K562 (cell line): ENCODE data around the gene CCDC69. TPM values are rescaled to one million over a fixed set of nuclear protein-coding genes. Genes with fewer than 3 reads are reported as not detected.

Source experiments
- ATAC-seq: fragments of 200-7000 bp; cut with Tn5 transposase; 3 replicates; pipeline ENCODE4 v1.9.1; 2020; ENCODE audit warnings: moderate library complexity
- BruUV-seq: library from RNA; stranded (reverse); fragments of 400-500 nt; replicated peaks from 2 replicates; lab custom pipeline; 2021; lab: Mats Ljungman, UMichigan
- CTCF ChIA-PET: fragments of 300-600 bp; formaldehyde crosslinking; extraction: SDS; loops from one replicate; lab custom pipeline; 2021; ENCODE audit warnings: low intra/inter-chr PET ratio; lab: Yijun Ruan, JAX
- POLR2A ChIA-PET: fragments of 300-600, 350-650 bp; sonication (Branson Sonifier 250); formaldehyde crosslinking; extraction: SDS; loops from one replicate; lab custom pipeline; 2021; ENCODE audit warnings: antibody characterized with exemption, inconsistent platforms; lab: Yijun Ruan, JAX
- DNase-seq, 4 experiments: peaks; one replicate each; pipeline versions ENCODE4 v3.0.0 to v3.0.0-alpha.2; 2011 to 2018; ENCODE audit warnings: low spot score in 3 of 4, mixed read lengths in 3 of 4; ENCODE audit errors: extremely low read depth in 1 of 4
- FAIRE-seq: peaks from 2 replicates; lab custom pipeline; 2011; peaks lifted over from hg19 to GRCh38; lab: Jason Lieb, UNC
- H2AFZ ChIP-seq: 2 replicates; pipeline ENCODE4 v1.6.0; 2011; ENCODE audit warnings: low read depth, low read length, control low read depth, inconsistent platforms
- H3K27ac ChIP-seq: fragments of 200-600 bp; 3 replicates; pipeline ENCODE4 v1.8.0; 2011; ENCODE audit warnings: low read depth, mild to moderate bottlenecking, control low read depth, inconsistent platforms, low read length, moderate library complexity, mixed read lengths; ENCODE audit errors: extremely low read depth
- H3K27me3 ChIP-seq, 2 experiments: fragments of 300-600 bp in 1 of 2; 2 replicates in 1 of 2; 3 replicates in 1 of 2; pipeline versions ENCODE4 v1.6.0 to v1.8.0; 2011; ENCODE audit warnings: inconsistent platforms in 2 of 2, low read length in 2 of 2, mild to moderate bottlenecking in 1 of 2, mixed read lengths in 1 of 2, moderate library complexity in 1 of 2; ENCODE audit not compliant: control insufficient read depth in 2 of 2, insufficient read depth in 2 of 2
- H3K36me3 ChIP-seq: fragments of 300-600 bp; 3 replicates; pipeline ENCODE4 v1.8.0; 2011; ENCODE audit warnings: mild to moderate bottlenecking, low read length, inconsistent platforms; ENCODE audit not compliant: control insufficient read depth, insufficient read depth
- H3K4me1 ChIP-seq, 2 experiments: fragments of 200-600 bp in 1 of 2; replicated peaks in 1 of 2; 2 replicates in 1 of 2; 3 replicates in 1 of 2; pipeline versions ENCODE4 v1.5.1 to v1.8.0; 2011; ENCODE audit warnings: inconsistent platforms in 2 of 2, low read length in 2 of 2, mild to moderate bottlenecking in 1 of 2, mixed read lengths in 1 of 2, moderate library complexity in 1 of 2; ENCODE audit not compliant: control insufficient read depth in 2 of 2, insufficient read depth in 2 of 2
- H3K4me2 ChIP-seq: 2 replicates; pipeline ENCODE4 v1.6.1; 2011; ENCODE audit warnings: low read length, control low read depth, inconsistent platforms, mixed read lengths; ENCODE audit not compliant: insufficient read depth
- H3K4me3 ChIP-seq: fragments of 200-600 bp; sonication (generic), shearing (Covaris generic); 2 replicates; pipeline ENCODE4 v1.5.1; 2016; ENCODE audit warnings: control low read depth, inconsistent platforms
- H3K79me2 ChIP-seq: fragments of 200-600 bp; 3 replicates; pipeline ENCODE4 v1.8.0; 2011; ENCODE audit warnings: low read length, inconsistent platforms; ENCODE audit not compliant: control insufficient read depth, insufficient read depth
- H3K9ac ChIP-seq, 2 experiments: 2 replicates each; pipeline versions ENCODE4 v1.6.0 to v1.6.1; 2011; ENCODE audit warnings: low read depth in 2 of 2, low read length in 2 of 2, control low read depth in 1 of 2, inconsistent platforms in 1 of 2, mild to moderate bottlenecking in 1 of 2, mixed read lengths in 1 of 2; ENCODE audit not compliant: insufficient read depth in 1 of 2
- H3K9me1 ChIP-seq: one replicate; pipeline ENCODE4 v1.6.0; 2011; ENCODE audit warnings: inconsistent platforms, mild to moderate bottlenecking, low read length, moderate library complexity; ENCODE audit not compliant: control insufficient read depth, insufficient read depth
- H3K9me3 ChIP-seq: replicated peaks from 2 replicates; pipeline ENCODE4 v1.5.1; 2011; ENCODE audit warnings: low read depth, low read length, inconsistent platforms; ENCODE audit not compliant: control insufficient read depth, insufficient read depth
- H4K20me1 ChIP-seq: replicated peaks from 2 replicates; pipeline ENCODE4 v1.6.1; 2011; ENCODE audit warnings: low read length, inconsistent platforms, mixed read lengths; ENCODE audit not compliant: control insufficient read depth, insufficient read depth
- CBX1 ChIP-seq: sonication (generic); IDR thresholded peaks from 2 replicates; pipeline ENCODE4 v1.6.1; 2016; ENCODE audit warnings: antibody characterized with exemption, low read depth, mild to moderate bottlenecking
- FOXP4 ChIP-seq: sonication (generic); formaldehyde crosslinking; IDR thresholded peaks from 2 replicates; pipeline ENCODE4 v1.8.0; 2022; ENCODE audit warnings: mild to moderate bottlenecking, missing genetic modification reagents, borderline replicate concordance
- HNRNPH1 ChIP-seq: fragments of 200-400 bp; formaldehyde crosslinking; optimal IDR thresholded peaks from 2 replicates; pipeline ENCODE3; 2017; ENCODE audit warnings: low read depth, mild to moderate bottlenecking, low read length, moderate library complexity
- ID3 ChIP-seq, 2 experiments: fragments of 250-450 bp in 1 of 2; fragments of 450-650 bp in 1 of 2; sonication (Bioruptor Pico) in 1 of 2; IDR thresholded peaks; 2 replicates each; pipeline versions ENCODE4 v1.6.1 to v1.8.0; 2016 to 2021; ENCODE audit warnings: mild to moderate bottlenecking in 2 of 2, moderate library complexity in 2 of 2, missing compliant biosample characterization in 1 of 2, missing genetic modification characterization in 1 of 2
- L3MBTL2 ChIP-seq: fragments of 450-650 bp; IDR thresholded peaks from 2 replicates; pipeline ENCODE4 v1.6.1; 2016; ENCODE audit warnings: mild to moderate bottlenecking, moderate library complexity
- MCM5 ChIP-seq: fragments of 450-650 bp; IDR thresholded peaks from 2 replicates; pipeline ENCODE4 v1.6.1; 2016; ENCODE audit warnings: low read depth
- MLX ChIP-seq, 2 experiments: fragments of 450-650 bp in 1 of 2; sonication (generic) in 1 of 2; formaldehyde crosslinking; conservative IDR thresholded peaks; 2 replicates each; pipeline versions ENCODE4 v1.4.0 to v1.8.1; 2020 to 2022; ENCODE audit warnings: mild to moderate bottlenecking in 1 of 2, missing genetic modification reagents in 1 of 2
- PHF21A ChIP-seq: fragments of 450-650 bp; IDR thresholded peaks from 2 replicates; pipeline ENCODE4 v1.6.1; 2017; ENCODE audit warnings: low read depth, borderline replicate concordance
- ZKSCAN3 ChIP-seq: fragments of 250-450 bp; sonication (Bioruptor Pico); IDR thresholded peaks from 2 replicates; pipeline ENCODE4 v1.4.0; 2020
- ZNF24 ChIP-seq: fragments of 450-650 bp; IDR thresholded peaks from 2 replicates; pipeline ENCODE4 v1.6.1; 2016
- ZNF584 ChIP-seq: fragments of 200-800 bp; sonication (Bioruptor generic); IDR thresholded peaks from 2 replicates; pipeline ENCODE4 v1.6.1; 2016; ENCODE audit warnings: low read depth, mild to moderate bottlenecking, missing genetic modification characterization, missing compliant biosample characterization
- WGBS: fragments of 100-300 bp; shearing (Covaris generic); methylation state at CpG from one replicate; pipeline ENCODE4 v1.1.6; 2016; ENCODE audit warnings: low coverage, mixed read lengths; ENCODE audit not compliant: insufficient coverage; ENCODE audit errors: missing lambda C conversion rate; 5-methylcytosine and 5-hydroxymethylcytosine counted together
- in situ Hi-C: fragments of 300-500 bp; cut with MboI; formaldehyde crosslinking; loops from 4 replicates; pipeline ENCODE4 v1.15.0; 2018; ENCODE audit warnings: inconsistent platforms, mixed read lengths
- intact Hi-C: fragments of 100-400 bp; cut with micrococcal nuclease; formaldehyde crosslinking; loops from 2 replicates; pipeline ENCODE4 v1.14.2; 2022
- polyA plus RNA-seq, 8 experiments: library from polyadenylated mRNA; depleted of rRNA in 4 of 8; stranded (reverse) in 5 of 8; unstranded in 3 of 8; fragments of >200 nt; fragmentation: Nextera tagmentation in 2 of 8; fragmentation: Illumina TruSeq in 1 of 8; extraction: Ambion mirVana in 2 of 8; extraction: Trizol in 1 of 8; gene quantifications; 2 replicates each; pipeline versions ENCODE4 v1.2.1 to v1.2.3, GENCODE V29; 2011 to 2014; ENCODE audit warnings: inconsistent platforms in 1 of 8, missing spikeins in 1 of 8
- total RNA-seq, 7 experiments: library from RNA; depleted of rRNA in 6 of 7; stranded (reverse); fragments of >200 nt in 6 of 7; fragmentation: Illumina TruSeq in 2 of 7; extraction: Trizol in 2 of 7; gene quantifications; 2 replicates each; pipeline versions ENCODE4 v1.2.1 to v1.2.3, GENCODE V29; 2011 to 2021; ENCODE audit warnings: low replicate concordance in 1 of 7

The CCDC69 gene
- total and polyA plus RNA-seq, 9 of the 15 experiments (the other 6 are each of a cell fraction or from before 2014, with no cell fraction given): 0.65 to 12.2 (median 7.6) TPM

GRCh38 chr5:151270599-151270998 lies 46.7 kb upstream of the CCDC69 start:
- Histone ChIP-seq H3K79me2 (no peaks in the 10 kb centered on the region), H3K4me2 (no peak overlapping the region), H3K4me1 (no peaks in the 10 kb centered on the region), H3K27ac (no peak overlapping the region), H3K36me3 (peaks cover 9% of the 10 kb centered on the region; the same call in 1 of the 3 replicates), H3K9ac (no peak overlapping the region), H2AFZ (no peak overlapping the region), H4K20me1 (no peaks in the 10 kb centered on the region), H3K4me3 (no peak overlapping the region), H3K9me1 (no peaks in the 10 kb centered on the region), H3K9me3 (no peaks in the 10 kb centered on the region), H3K27me3 (peaks cover 0 to 6% of the 10 kb centered on the region in 2 experiments; a peak in 2 of 5 replicates)
- CTCF ChIA-PET: no interaction called here
- POLR2A ChIA-PET: no interaction called here
- TF ChIP-seq MLX (CRISPR knock-in tag; conservative IDR thresholded peaks at IDR 0.05): no peak
- TF ChIP-seq ZKSCAN3 (CRISPR knock-in tag): no peak
- TF ChIP-seq HNRNPH1: no peak
- TF ChIP-seq MCM5: no peak
- no peak for TF ChIP-seq ZNF584
- TF ChIP-seq FOXP4: no peak
- no peak for TF ChIP-seq CBX1
- no peak for TF ChIP-seq PHF21A
- no peak for TF ChIP-seq L3MBTL2
- no peak for TF ChIP-seq ZNF24
- no peak for TF ChIP-seq ID3 (CRISPR knock-in tag; IDR thresholded peaks at IDR 0.05)
- TF ChIP-seq ID3 (tag; IDR thresholded peaks at IDR 0.05): no peak
- 15% methylated on average over 1 of the region's 1 CpG for WGBS
- FAIRE-seq: no peak
- no peak for DNase-seq
- BruUV-seq: no TSS peak
- intact Hi-C loops (no loop called here), in situ Hi-C loops (no loop called here)
- ATAC-seq: no peak
